H1 (cell line): ENCODE measurements around the gene NMT1. TPM values are rescaled to one million over a fixed set of nuclear protein-coding genes. Genes with fewer than 3 reads are reported as not detected.

Source experiments
- BACH1 ChIP-seq: IDR thresholded peaks from 2 replicates; pipeline ENCODE4 v1.6.1; 2012; ENCODE audit warnings: low read length, improper control_type of control experiment
- CBX8 ChIP-seq: fragments of 300-800, 300-1000 bp; sonication (generic); IDR thresholded peaks from 2 replicates; pipeline ENCODE4 v1.7.1; 2016; ENCODE audit warnings: low read depth, low read length, borderline replicate concordance
- GABPA ChIP-seq: IDR thresholded peaks from 2 replicates; pipeline ENCODE4 v1.6.1; 2011; ENCODE audit warnings: mild to moderate bottlenecking, low read length, moderate library complexity, borderline replicate concordance; ENCODE audit not compliant: insufficient read depth
- HDAC2 ChIP-seq, 2 experiments: fragments of 300-600 bp in 1 of 2; sonication (generic) in 1 of 2; IDR thresholded peaks; 2 replicates each; pipeline ENCODE4 v1.6.1; 2011 to 2012; ENCODE audit warnings: low read depth in 2 of 2, low read length in 2 of 2, mild to moderate bottlenecking in 2 of 2, moderate library complexity in 2 of 2, borderline replicate concordance in 1 of 2, inconsistent platforms in 1 of 2
- JUN ChIP-seq: IDR thresholded peaks from 2 replicates; pipeline ENCODE4 v1.6.1; 2011; ENCODE audit warnings: low read depth, mild to moderate bottlenecking, improper control_type of control experiment, low read length
- RBBP5 ChIP-seq: IDR thresholded peaks from 2 replicates; pipeline ENCODE4 v1.7.1; 2012; ENCODE audit warnings: low read depth, mild to moderate bottlenecking, inconsistent platforms, low read length, moderate library complexity, borderline replicate concordance
- polyA plus RNA-seq, 7 experiments: library from polyadenylated mRNA; depleted of rRNA in 3 of 7; stranded (reverse) in 5 of 7; unstranded in 2 of 7; fragments of >200 nt in 5 of 7; fragments of 200-250 nt in 2 of 7; gene quantifications; 1 replicate in 5 of 7; 2 replicates in 1 of 7; 4 replicates in 1 of 7; pipeline versions ENCODE4 v1.2.1 to v1.2.3, GENCODE V29; 2011 to 2013; ENCODE audit warnings: missing spikeins in 2 of 7, mixed read lengths in 2 of 7
- total RNA-seq: library from RNA; stranded (reverse); fragmentation: NEBNext Ultra II Directional; extraction: Animal tissue kit (Norgen Biotek cat#: 25700); gene quantifications from 2 replicates; pipeline ENCODE4 v1.2.1, GENCODE V29; 2021

NMT1 gene
- total and polyA plus RNA-seq, 2 of the 8 experiments (the other 6 are each of a cell fraction or from before 2014, with no cell fraction given) = 42.9 to 149 TPM

GRCh38 chr17:45136846-45137560 is 75.9 kb downstream of the NMT1 start (continued):
- TF ChIP-seq RBBP5 (no peak), JUN (no peak), GABPA (no peak), CBX8 (no peak), HDAC2 (IDR thresholded peaks at IDR 0.05; ENCODE audit: borderline replicate concordance in 1 of 2, low read depth in 2 of 2, low read length in 2 of 2) (no peak), BACH1 (no peak)
